Spleen (tissue), 7 donors: ENCODE results near the gene MRPS31.

ENCODE experiments used
- CTCF ChIP-seq, 11 experiments: fragments of 200-600 bp in 7 of 11; fragments of 450-650 bp in 4 of 11; sonication (generic) in 4 of 11; IDR thresholded peaks in 8 of 11; conservative IDR thresholded peaks in 3 of 11; 1 replicate in 7 of 11; 2 replicates in 4 of 11; pipeline versions ENCODE4 v1.4.0 to v1.8.0; 2016 to 2021; ENCODE audit warnings: antibody characterized with exemption in 11 of 11, inconsistent platforms in 4 of 11, mild to moderate bottlenecking in 1 of 11
- POLR2A ChIP-seq, 3 donors: fragments of 450-650 bp; IDR thresholded peaks; one replicate each; pipeline ENCODE4 v1.5.1; 2017; ENCODE audit warnings: antibody characterized with exemption in 3 of 3, mild to moderate bottlenecking in 1 of 3
- POLR2AphosphoS5 ChIP-seq, 3 donors: sonication (generic); formaldehyde crosslinking; IDR thresholded peaks; one replicate each; pipeline ENCODE4 v1.5.1; 2017; ENCODE audit warnings: antibody characterized with exemption in 3 of 3
- donor health status: DM: no; HTN: no; CAD: no; lungs with moderate emphysema.
- donor health status: DM: no; HTN: no; CAD: no.
- donor health status: DM: no; HTN: no; CAD: no.

- TF ChIP-seq CTCF (IDR thresholded peaks at IDR 0.05 in 8 of 11, conservative IDR thresholded peaks at IDR 0.05 in 3 of 11), result no peak
- TF ChIP-seq POLR2A (IDR thresholded peaks at IDR 0.05), result no peak
- TF ChIP-seq POLR2AphosphoS5 (IDR thresholded peaks at IDR 0.05), result no peak
Observed at GRCh38 chr13:40814803-40815202, 43.8 kb upstream of the MRPS31 start.
